ENCODE data around the gene ATP6V0E2. TPM values are rescaled to one million over a fixed set of nuclear protein-coding genes. Genes with fewer than 3 reads are reported as not detected.

ATP6V0E2 gene
- total RNA-seq, 1 experiment from 2014 or later: 26.2 TPM

DNA sequence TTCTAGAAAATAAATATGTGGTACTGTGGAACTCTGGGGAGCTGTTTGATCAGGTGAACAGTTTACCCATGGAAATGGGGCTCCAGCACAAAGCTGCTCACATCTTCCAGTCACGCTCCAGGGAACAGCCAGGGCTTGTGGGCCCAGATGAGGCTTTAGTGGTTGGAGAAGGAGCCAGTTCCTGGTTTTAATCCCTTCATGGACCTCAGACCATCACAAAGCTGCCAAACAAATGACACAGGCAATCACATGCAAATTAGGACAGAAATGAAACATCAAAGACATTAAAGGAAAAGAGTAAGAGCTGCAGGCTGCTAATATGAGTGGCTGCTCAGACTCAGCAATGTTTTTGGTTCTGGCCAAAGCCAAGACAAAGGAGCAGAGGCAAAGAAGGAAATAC is 2.2 kb upstream of the ATP6V0E2 start (continued):
- no peak for TF ChIP-seq EMX1 (CRISPR knock-in tag; IDR thresholded peaks at IDR 0.05)
- TF ChIP-seq, protein P1, sequence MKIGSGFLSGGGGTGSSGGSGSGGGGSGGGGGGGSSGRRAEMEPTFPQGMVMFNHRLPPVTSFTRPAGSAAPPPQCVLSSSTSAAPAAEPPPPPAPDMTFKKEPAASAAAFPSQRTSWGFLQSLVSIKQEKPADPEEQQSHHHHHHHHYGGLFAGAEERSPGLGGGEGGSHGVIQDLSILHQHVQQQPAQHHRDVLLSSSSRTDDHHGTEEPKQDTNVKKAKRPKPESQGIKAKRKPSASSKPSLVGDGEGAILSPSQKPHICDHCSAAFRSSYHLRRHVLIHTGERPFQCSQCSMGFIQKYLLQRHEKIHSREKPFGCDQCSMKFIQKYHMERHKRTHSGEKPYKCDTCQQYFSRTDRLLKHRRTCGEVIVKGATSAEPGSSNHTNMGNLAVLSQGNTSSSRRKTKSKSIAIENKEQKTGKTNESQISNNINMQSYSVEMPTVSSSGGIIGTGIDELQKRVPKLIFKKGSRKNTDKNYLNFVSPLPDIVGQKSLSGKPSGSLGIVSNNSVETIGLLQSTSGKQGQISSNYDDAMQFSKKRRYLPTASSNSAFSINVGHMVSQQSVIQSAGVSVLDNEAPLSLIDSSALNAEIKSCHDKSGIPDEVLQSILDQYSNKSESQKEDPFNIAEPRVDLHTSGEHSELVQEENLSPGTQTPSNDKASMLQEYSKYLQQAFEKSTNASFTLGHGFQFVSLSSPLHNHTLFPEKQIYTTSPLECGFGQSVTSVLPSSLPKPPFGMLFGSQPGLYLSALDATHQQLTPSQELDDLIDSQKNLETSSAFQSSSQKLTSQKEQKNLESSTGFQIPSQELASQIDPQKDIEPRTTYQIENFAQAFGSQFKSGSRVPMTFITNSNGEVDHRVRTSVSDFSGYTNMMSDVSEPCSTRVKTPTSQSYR (CRISPR knock-in tag; IDR thresholded peaks at IDR 0.05): no peak
- TF ChIP-seq, protein P2, sequence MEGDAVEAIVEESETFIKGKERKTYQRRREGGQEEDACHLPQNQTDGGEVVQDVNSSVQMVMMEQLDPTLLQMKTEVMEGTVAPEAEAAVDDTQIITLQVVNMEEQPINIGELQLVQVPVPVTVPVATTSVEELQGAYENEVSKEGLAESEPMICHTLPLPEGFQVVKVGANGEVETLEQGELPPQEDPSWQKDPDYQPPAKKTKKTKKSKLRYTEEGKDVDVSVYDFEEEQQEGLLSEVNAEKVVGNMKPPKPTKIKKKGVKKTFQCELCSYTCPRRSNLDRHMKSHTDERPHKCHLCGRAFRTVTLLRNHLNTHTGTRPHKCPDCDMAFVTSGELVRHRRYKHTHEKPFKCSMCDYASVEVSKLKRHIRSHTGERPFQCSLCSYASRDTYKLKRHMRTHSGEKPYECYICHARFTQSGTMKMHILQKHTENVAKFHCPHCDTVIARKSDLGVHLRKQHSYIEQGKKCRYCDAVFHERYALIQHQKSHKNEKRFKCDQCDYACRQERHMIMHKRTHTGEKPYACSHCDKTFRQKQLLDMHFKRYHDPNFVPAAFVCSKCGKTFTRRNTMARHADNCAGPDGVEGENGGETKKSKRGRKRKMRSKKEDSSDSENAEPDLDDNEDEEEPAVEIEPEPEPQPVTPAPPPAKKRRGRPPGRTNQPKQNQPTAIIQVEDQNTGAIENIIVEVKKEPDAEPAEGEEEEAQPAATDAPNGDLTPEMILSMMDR (IDR thresholded peaks at IDR 0.05): no peak
- no peak for TF ChIP-seq ZSCAN18 (CRISPR knock-in tag; IDR thresholded peaks at IDR 0.05)
- TF ChIP-seq NFATC4 (CRISPR knock-in tag; IDR thresholded peaks at IDR 0.05): no peak
- no peak for TF ChIP-seq CREB1 (CRISPR knock-in tag; IDR thresholded peaks at IDR 0.05)
- no peak for TF ChIP-seq TEAD1 (CRISPR knock-in tag; IDR thresholded peaks at IDR 0.05)

GRCh38 chr7:149872419-149873073 is 1.2 kb upstream of the ATP6V0E2 start:
- DNase-seq (ENCODE audit: low spot score) (peak; percentile 49), ATAC-seq (peak; percentile 55)
- Mint-ChIP-seq H3K4me3 (peak overlapping the region; percentile 74), H3K27ac (peak overlapping the region; percentile 70), H3K27me3 (ENCODE audit: low read depth) (peaks cover 26% of the 10 kb centered on the region), H3K36me3 (no peaks in the 10 kb centered on the region), H3K4me1 (peaks cover 16% of the 10 kb centered on the region), H3K9me3 (no peaks in the 10 kb centered on the region)
- ChIA-PET POLR2A (no interaction called here), CTCF (interaction anchor here (0.9 to 4.1 kb wide), 3 partner anchors 11 to 23 kb away, joined by 5 to 42 read pairs (median 6); no protein-coding TSS in a partner anchor)
- TF ChIP-seq, protein P3, sequence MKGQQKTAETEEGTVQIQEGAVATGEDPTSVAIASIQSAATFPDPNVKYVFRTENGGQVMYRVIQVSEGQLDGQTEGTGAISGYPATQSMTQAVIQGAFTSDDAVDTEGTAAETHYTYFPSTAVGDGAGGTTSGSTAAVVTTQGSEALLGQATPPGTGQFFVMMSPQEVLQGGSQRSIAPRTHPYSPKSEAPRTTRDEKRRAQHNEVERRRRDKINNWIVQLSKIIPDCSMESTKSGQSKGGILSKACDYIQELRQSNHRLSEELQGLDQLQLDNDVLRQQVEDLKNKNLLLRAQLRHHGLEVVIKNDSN (CRISPR knock-in tag; IDR thresholded peaks at IDR 0.05): peak; percentile 85
- TF ChIP-seq IRF1 (CRISPR knock-in tag; IDR thresholded peaks at IDR 0.05) (no peak), USF2 (CRISPR knock-in tag; IDR thresholded peaks at IDR 0.05) (peak; percentile 87), GTF2I (CRISPR knock-in tag; conservative IDR thresholded peaks at IDR 0.05) (0 out of 2 replicates have a peak, but pooled peaks have one; percentile 42), ATF6 (CRISPR knock-in tag; IDR thresholded peaks at IDR 0.05) (no peak), TEAD4 (CRISPR knock-in tag; IDR thresholded peaks at IDR 0.05) (no peak), ATF2 (CRISPR knock-in tag; IDR thresholded peaks at IDR 0.05; ENCODE audit: borderline replicate concordance, low read depth) (no peak)
- TF ChIP-seq, protein P4, sequence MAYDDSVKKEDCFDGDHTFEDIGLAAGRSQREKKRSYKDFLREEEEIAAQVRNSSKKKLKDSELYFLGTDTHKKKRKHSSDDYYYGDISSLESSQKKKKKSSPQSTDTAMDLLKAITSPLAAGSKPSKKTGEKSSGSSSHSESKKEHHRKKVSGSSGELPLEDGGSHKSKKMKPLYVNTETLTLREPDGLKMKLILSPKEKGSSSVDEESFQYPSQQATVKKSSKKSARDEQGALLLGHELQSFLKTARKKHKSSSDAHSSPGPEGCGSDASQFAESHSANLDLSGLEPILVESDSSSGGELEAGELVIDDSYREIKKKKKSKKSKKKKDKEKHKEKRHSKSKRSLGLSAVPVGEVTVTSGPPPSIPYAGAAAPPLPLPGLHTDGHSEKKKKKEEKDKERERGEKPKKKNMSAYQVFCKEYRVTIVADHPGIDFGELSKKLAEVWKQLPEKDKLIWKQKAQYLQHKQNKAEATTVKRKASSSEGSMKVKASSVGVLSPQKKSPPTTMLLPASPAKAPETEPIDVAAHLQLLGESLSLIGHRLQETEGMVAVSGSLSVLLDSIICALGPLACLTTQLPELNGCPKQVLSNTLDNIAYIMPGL (CRISPR knock-in tag; IDR thresholded peaks at IDR 0.05): no peak
- TF ChIP-seq, protein P5, sequence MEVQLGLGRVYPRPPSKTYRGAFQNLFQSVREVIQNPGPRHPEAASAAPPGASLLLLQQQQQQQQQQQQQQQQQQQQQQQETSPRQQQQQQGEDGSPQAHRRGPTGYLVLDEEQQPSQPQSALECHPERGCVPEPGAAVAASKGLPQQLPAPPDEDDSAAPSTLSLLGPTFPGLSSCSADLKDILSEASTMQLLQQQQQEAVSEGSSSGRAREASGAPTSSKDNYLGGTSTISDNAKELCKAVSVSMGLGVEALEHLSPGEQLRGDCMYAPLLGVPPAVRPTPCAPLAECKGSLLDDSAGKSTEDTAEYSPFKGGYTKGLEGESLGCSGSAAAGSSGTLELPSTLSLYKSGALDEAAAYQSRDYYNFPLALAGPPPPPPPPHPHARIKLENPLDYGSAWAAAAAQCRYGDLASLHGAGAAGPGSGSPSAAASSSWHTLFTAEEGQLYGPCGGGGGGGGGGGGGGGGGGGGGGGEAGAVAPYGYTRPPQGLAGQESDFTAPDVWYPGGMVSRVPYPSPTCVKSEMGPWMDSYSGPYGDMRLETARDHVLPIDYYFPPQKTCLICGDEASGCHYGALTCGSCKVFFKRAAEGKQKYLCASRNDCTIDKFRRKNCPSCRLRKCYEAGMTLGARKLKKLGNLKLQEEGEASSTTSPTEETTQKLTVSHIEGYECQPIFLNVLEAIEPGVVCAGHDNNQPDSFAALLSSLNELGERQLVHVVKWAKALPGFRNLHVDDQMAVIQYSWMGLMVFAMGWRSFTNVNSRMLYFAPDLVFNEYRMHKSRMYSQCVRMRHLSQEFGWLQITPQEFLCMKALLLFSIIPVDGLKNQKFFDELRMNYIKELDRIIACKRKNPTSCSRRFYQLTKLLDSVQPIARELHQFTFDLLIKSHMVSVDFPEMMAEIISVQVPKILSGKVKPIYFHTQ (CRISPR knock-in tag; IDR thresholded peaks at IDR 0.05): no peak
- TF ChIP-seq, protein P6, sequence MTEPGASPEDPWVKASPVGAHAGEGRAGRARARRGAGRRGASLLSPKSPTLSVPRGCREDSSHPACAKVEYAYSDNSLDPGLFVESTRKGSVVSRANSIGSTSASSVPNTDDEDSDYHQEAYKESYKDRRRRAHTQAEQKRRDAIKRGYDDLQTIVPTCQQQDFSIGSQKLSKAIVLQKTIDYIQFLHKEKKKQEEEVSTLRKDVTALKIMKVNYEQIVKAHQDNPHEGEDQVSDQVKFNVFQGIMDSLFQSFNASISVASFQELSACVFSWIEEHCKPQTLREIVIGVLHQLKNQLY (CRISPR knock-in tag; IDR thresholded peaks at IDR 0.05): no peak

Data from WTC11 (cell line).